IMR-90 (cell line): Measurements from ENCODE around the gene ALOX5AP. TPM values are rescaled to one million over a fixed set of nuclear protein-coding genes. Genes with fewer than 3 reads are reported as not detected.

Experiments used
- ATAC-seq: fragments of 200-7000 bp; cut with Tn5 transposase; 2 replicates; pipeline ENCODE4 v1.9.1; 2020; ENCODE audit warnings: low read depth, mild to moderate bottlenecking, moderate library complexity
- BruUV-seq: library from RNA; stranded (reverse); fragments of 400-500 nt; replicated peaks from 2 replicates; lab custom pipeline; 2021; lab: Mats Ljungman, UMichigan
- CTCF ChIA-PET: fragments of 300-600 bp; formaldehyde crosslinking; extraction: SDS; loops from one replicate; lab custom pipeline; 2021; ENCODE audit warnings: antibody characterized with exemption; lab: Yijun Ruan, JAX
- POLR2A ChIA-PET: fragments of 300-600 bp; sonication (Branson Sonifier 250); formaldehyde crosslinking; loops from one replicate; lab custom pipeline; 2022; ENCODE audit warnings: antibody characterized with exemption; ENCODE audit not compliant: unreplicated experiment; lab: Charles Lee
- DNase-seq: peaks from one replicate; pipeline ENCODE4 v3.0.0; 2013
- H2AFZ ChIP-seq: replicated peaks from 2 replicates; pipeline ENCODE3; 2013; ENCODE audit warnings: low read length, mild to moderate bottlenecking; ENCODE audit not compliant: poor library complexity
- H2AK5ac ChIP-seq: 2 replicates; pipeline ENCODE4 v1.6.1; 2013; ENCODE audit warnings: low read depth, low read length, inconsistent platforms
- H2AK9ac ChIP-seq: replicated peaks from 2 replicates; pipeline ENCODE3; 2013; ENCODE audit warnings: mild to moderate bottlenecking, low read depth, low read length, moderate library complexity; ENCODE audit not compliant: poor library complexity
- H2BK120ac ChIP-seq: 2 replicates; pipeline ENCODE4 v1.6.1; 2013; ENCODE audit warnings: low read depth, low read length, inconsistent platforms
- H2BK15ac ChIP-seq: 3 replicates; pipeline ENCODE4 v1.6.1; 2013; ENCODE audit warnings: low read depth, low read length, inconsistent platforms
- H2BK20ac ChIP-seq: 2 replicates; pipeline ENCODE4 v1.6.1; 2013; ENCODE audit warnings: low read depth, mild to moderate bottlenecking, inconsistent platforms, low read length, moderate library complexity
- H2BK5ac ChIP-seq: 2 replicates; pipeline ENCODE4 v1.6.1; 2013; ENCODE audit warnings: mild to moderate bottlenecking, low read depth, low read length, inconsistent platforms; ENCODE audit not compliant: poor library complexity, severe bottlenecking
- H3K14ac ChIP-seq: replicated peaks from 2 replicates; pipeline ENCODE4 v1.6.1; 2013; ENCODE audit warnings: low read depth, low read length, inconsistent platforms
- H3K18ac ChIP-seq: 2 replicates; pipeline ENCODE4 v1.6.1; 2013; ENCODE audit warnings: low read depth, low read length, control low read depth
- H3K23ac ChIP-seq: 2 replicates; pipeline ENCODE4 v1.6.1; 2013; ENCODE audit warnings: low read depth, low read length, inconsistent platforms
- H3K27ac ChIP-seq: 2 replicates; pipeline ENCODE4 v1.5.1; 2013; ENCODE audit warnings: mild to moderate bottlenecking, control low read depth, low read length; ENCODE audit not compliant: insufficient read depth
- H3K27me3 ChIP-seq: 2 replicates; pipeline ENCODE4 v1.6.1; 2013; ENCODE audit warnings: low read length; ENCODE audit not compliant: control insufficient read depth, insufficient read depth
- H3K36me3 ChIP-seq: 2 replicates; pipeline ENCODE4 v1.6.1; 2013; ENCODE audit warnings: low read length, mixed read lengths; ENCODE audit not compliant: control insufficient read depth, insufficient read depth
- H3K4ac ChIP-seq: 2 replicates; pipeline ENCODE4 v1.6.1; 2013; ENCODE audit warnings: low read depth, low read length, inconsistent platforms
- H3K4me1 ChIP-seq: 2 replicates; pipeline ENCODE4 v1.6.1; 2013; ENCODE audit warnings: low read length, mixed read lengths; ENCODE audit not compliant: control insufficient read depth, insufficient read depth
- H3K4me2 ChIP-seq: 2 replicates; pipeline ENCODE4 v1.6.1; 2013; ENCODE audit warnings: low read depth, mild to moderate bottlenecking, control low read depth, low read length, moderate library complexity
- H3K4me3 ChIP-seq: 2 replicates; pipeline ENCODE4 v1.5.1; 2013; ENCODE audit warnings: low read depth, mild to moderate bottlenecking, control low read depth, low read length, moderate library complexity; ENCODE audit not compliant: insufficient read depth
- H3K56ac ChIP-seq: 2 replicates; pipeline ENCODE4 v1.6.1; 2013; ENCODE audit warnings: low read length, inconsistent platforms; ENCODE audit not compliant: insufficient read depth; ENCODE audit errors: extremely low read depth
- H3K79me1 ChIP-seq, 2 experiments: 2 replicates each; pipeline ENCODE4 v1.6.1; 2013; ENCODE audit warnings: low read length in 2 of 2, inconsistent platforms in 1 of 2, low read depth in 1 of 2
- H3K9ac ChIP-seq: 2 replicates; pipeline ENCODE4 v1.6.1; 2013; ENCODE audit warnings: low read depth, low read length, control low read depth
- H3K9me1 ChIP-seq: 2 replicates; pipeline ENCODE4 v1.6.1; 2013; ENCODE audit warnings: low read length, inconsistent platforms; ENCODE audit not compliant: insufficient read depth
- H3K9me3 ChIP-seq: 2 replicates; pipeline ENCODE4 v1.6.1; 2013; ENCODE audit warnings: low read length; ENCODE audit not compliant: control insufficient read depth, insufficient read depth
- H4K20me1 ChIP-seq: 2 replicates; pipeline ENCODE4 v1.6.1; 2013; ENCODE audit warnings: low read length, inconsistent platforms; ENCODE audit not compliant: insufficient read depth
- H4K5ac ChIP-seq: 2 replicates; pipeline ENCODE4 v1.6.1; 2013; ENCODE audit warnings: mild to moderate bottlenecking, low read depth, low read length, control low read depth
- H4K8ac ChIP-seq, 2 experiments: 2 replicates each; pipeline ENCODE4 v1.6.1; 2013; ENCODE audit warnings: low read depth in 2 of 2, low read length in 2 of 2, control low read depth in 1 of 2, inconsistent platforms in 1 of 2
- H4K91ac ChIP-seq: 2 replicates; pipeline ENCODE4 v1.6.1; 2013; ENCODE audit warnings: low read depth, low read length, inconsistent platforms; ENCODE audit not compliant: insufficient read depth
- BHLHE40 ChIP-seq: fragments of 150-350 bp; IDR thresholded peaks from 2 replicates; pipeline ENCODE4 v1.6.1; 2016; ENCODE audit warnings: mild to moderate bottlenecking, low read depth, low read length
- ELK1 ChIP-seq: fragments of 150-350 bp; IDR thresholded peaks from 2 replicates; pipeline ENCODE4 v1.6.1; 2016; ENCODE audit warnings: low read depth, mild to moderate bottlenecking, low read length, moderate library complexity, borderline replicate concordance
- MAFK ChIP-seq: IDR thresholded peaks from 2 replicates; pipeline ENCODE4 v1.6.1; 2012; ENCODE audit warnings: low read depth, low read length, improper control_type of control experiment
- MXI1 ChIP-seq: IDR thresholded peaks from 2 replicates; pipeline ENCODE4 v1.6.1; 2012; ENCODE audit warnings: low read depth, mild to moderate bottlenecking, low read length, moderate library complexity, borderline replicate concordance
- POLR2A ChIP-seq: IDR thresholded peaks from 2 replicates; pipeline ENCODE4 v1.6.1; 2012; ENCODE audit warnings: mild to moderate bottlenecking, low read depth, low read length
- USF2 ChIP-seq: fragments of 150-350 bp; IDR thresholded peaks from 2 replicates; pipeline ENCODE4 v1.6.1; 2017; ENCODE audit warnings: mild to moderate bottlenecking, antibody characterized with exemption, low read length, low read depth
- WGBS, 2 experiments: methylation state at CpG; one replicate each; pipeline versions ENCODE4 v1.1.5 to v1.1.7; 2013; ENCODE audit warnings: missing lambda C conversion rate in 2 of 2; ENCODE audit not compliant: insufficient read length in 1 of 2; ENCODE audit errors: extremely low coverage in 2 of 2; 5-methylcytosine and 5-hydroxymethylcytosine counted together
- dilution Hi-C: fragments of 300-500 bp; cut with HindIII; formaldehyde crosslinking; loops from one replicate; pipeline ENCODE4 v1.14.3; 2018; ENCODE audit warnings: low sequenced_read_pairs; ENCODE audit not compliant: unreplicated experiment
- in situ Hi-C: fragments of 300-500 bp; cut with MboI; formaldehyde crosslinking; loops from 3 replicates; pipeline ENCODE4 v1.14.3; 2019; ENCODE audit warnings: low sequenced_read_pairs, inconsistent platforms, mixed read lengths
- intact Hi-C: fragments of 100-400 bp; cut with micrococcal nuclease; formaldehyde crosslinking; loops from 2 replicates; pipeline ENCODE4 v1.10.0; 2022
- polyA plus RNA-seq, 3 experiments: library from polyadenylated mRNA; depleted of rRNA; stranded (reverse); fragments of >200 nt; gene quantifications; 2 replicates each; pipeline ENCODE4 v1.2.3, GENCODE V29; 2012; ENCODE audit warnings: low replicate concordance in 1 of 3
- total RNA-seq: library from RNA; depleted of rRNA; stranded (reverse); fragments of >200 nt; gene quantifications from 2 replicates; pipeline ENCODE4 v1.2.3, GENCODE V29; 2012

Gene ALOX5AP
- total and polyA plus RNA-seq, 2 of the 4 experiments (the other 2 are of a cell fraction) = 0.62 TPM; not detected in 1

- Histone ChIP-seq H2BK15ac (peak overlapping the region; percentile 68; the same call in 2 of the 3 replicates), H3K56ac (no peak overlapping the region), H3K79me1 (no peaks in the 10 kb centered on the region), H3K9me3 (no peaks in the 10 kb centered on the region), H4K5ac (no peak overlapping the region), H4K91ac (peak overlapping the region; percentile 86; the same call in 1 of the 2 replicates), H2AK9ac (no peak overlapping the region), H3K4me3 (no peak overlapping the region), H3K9me1 (peaks cover 17% of the 10 kb centered on the region), H2AFZ (no peak overlapping the region), H3K4me1 (peaks cover 24% of the 10 kb centered on the region), H3K4ac (no peak overlapping the region), H3K27me3 (peaks cover 9% of the 10 kb centered on the region), H3K9ac (no peak overlapping the region), H3K18ac (no peak overlapping the region), H2BK120ac (no peak overlapping the region), H3K36me3 (no peaks in the 10 kb centered on the region), H3K27ac (no peak overlapping the region), H2BK20ac (no peak overlapping the region), H4K20me1 (peaks cover 10% of the 10 kb centered on the region; the same call in 1 of the 2 replicates), H3K14ac (no peak overlapping the region), H4K8ac (no peak overlapping the region), H3K4me2 (no peak overlapping the region), H3K23ac (no peak overlapping the region), H2AK5ac (no peak overlapping the region), H2BK5ac (no peak overlapping the region)
- intact Hi-C loops = no loop called here
- in situ Hi-C loops = no loop called here
- BruUV-seq = no TSS peak
- TF ChIP-seq POLR2A (no peak), MXI1 (no peak), BHLHE40 (no peak), USF2 (no peak), ELK1 (no peak), MAFK (no peak)
- DNase-seq = no peak
- ChIA-PET POLR2A (no interaction called here), CTCF (no interaction called here)
- dilution Hi-C loops = no loop called here
- WGBS, 2 experiments = no CpG with 5 or more reads among the region's 2 CpGs
- no peak for ATAC-seq
These were observed 3.8 kb downstream of the ALOX5AP start for GRCh38 chr13:30739237-30739528.
